PC-3 (cell line): ENCODE data around the gene ISG20.

Experiments
- EZH2 ChIP-seq: fragments of 300-600 bp; sonication (generic); IDR thresholded peaks from one replicate; pipeline ENCODE4 v1.6.1; 2017; ENCODE audit warnings: antibody characterized with exemption, mild to moderate bottlenecking, low read length; ENCODE audit not compliant: unreplicated experiment
- TF ChIP-seq, protein P1 (sequence below): fragments of 300-600 bp; sonication (generic); conservative IDR thresholded peaks from 2 replicates; pipeline ENCODE4 v1.5.1; 2017; ENCODE audit warnings: antibody characterized with exemption, low read depth, mild to moderate bottlenecking, low read length

DNA sequence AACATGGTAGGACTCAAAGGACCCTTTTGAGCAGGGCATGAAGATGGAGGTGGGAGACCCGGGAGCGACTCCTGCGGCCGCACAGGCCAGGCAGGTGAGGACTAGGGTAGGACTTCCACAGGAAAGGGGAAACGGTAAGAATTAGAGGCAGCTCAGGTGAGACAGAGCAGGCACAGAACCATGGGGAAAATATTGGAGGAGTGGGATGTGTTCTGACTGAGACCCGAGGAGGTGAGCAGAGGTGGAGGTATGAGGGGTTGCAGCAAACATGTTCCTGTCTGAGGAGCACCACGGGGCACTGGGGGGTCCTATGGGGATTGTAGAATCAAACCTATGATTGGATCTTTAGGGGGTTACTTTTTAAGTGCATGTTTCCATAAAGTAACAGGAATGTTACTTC lies 1.4 kb upstream of the ISG20 start:
- TF ChIP-seq, protein P1, sequence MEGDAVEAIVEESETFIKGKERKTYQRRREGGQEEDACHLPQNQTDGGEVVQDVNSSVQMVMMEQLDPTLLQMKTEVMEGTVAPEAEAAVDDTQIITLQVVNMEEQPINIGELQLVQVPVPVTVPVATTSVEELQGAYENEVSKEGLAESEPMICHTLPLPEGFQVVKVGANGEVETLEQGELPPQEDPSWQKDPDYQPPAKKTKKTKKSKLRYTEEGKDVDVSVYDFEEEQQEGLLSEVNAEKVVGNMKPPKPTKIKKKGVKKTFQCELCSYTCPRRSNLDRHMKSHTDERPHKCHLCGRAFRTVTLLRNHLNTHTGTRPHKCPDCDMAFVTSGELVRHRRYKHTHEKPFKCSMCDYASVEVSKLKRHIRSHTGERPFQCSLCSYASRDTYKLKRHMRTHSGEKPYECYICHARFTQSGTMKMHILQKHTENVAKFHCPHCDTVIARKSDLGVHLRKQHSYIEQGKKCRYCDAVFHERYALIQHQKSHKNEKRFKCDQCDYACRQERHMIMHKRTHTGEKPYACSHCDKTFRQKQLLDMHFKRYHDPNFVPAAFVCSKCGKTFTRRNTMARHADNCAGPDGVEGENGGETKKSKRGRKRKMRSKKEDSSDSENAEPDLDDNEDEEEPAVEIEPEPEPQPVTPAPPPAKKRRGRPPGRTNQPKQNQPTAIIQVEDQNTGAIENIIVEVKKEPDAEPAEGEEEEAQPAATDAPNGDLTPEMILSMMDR = no peak
- no peak for TF ChIP-seq EZH2
